GM18870 (cell line): ENCODE measurements around the gene LSM14B.

ENCODE experiments used
- ATAC-seq: cut with Tn5 transposase; IDR thresholded peaks from one replicate; pipeline ENCODE4 v1.9.1; 2021; ENCODE audit warnings: moderate library complexity; ENCODE audit not compliant: unreplicated experiment

The LSM14B gene

DNA sequence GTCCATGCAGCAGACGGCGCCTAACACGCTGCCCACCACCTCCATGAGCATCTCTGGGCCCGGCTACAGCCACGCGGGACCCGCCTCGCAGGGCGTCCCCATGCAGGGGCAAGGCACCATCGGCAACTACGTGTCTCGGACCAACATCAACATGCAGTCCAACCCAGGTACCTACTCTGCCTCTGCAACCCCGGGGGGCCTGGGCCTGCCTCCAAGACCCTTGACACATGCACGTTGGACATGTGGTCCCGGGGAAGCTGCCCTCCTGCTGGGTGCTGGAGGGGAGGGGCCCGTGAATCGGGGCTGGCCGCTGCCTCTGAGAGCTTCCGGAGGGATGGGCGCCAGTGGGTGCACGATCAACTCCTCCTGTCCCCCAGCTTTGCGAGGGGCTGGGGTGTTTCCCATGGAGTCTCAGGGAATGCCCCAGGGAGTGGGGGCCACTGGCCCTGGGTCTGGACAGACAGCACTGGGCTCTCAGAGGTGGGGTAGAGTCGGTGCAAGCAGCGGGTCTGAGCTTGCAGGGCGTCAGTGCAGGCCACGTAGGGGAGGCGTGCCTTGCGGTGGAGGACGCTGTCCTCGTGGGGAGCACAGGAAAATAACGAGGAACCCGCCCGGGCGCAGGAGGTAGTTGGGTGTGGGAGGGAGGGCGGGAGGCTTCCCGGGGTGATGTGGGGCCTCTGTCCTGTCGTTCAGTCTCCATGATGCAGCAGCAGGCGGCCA, 40.6 kb downstream of the LSM14B start:
- ATAC-seq, result no peak

DNA sequence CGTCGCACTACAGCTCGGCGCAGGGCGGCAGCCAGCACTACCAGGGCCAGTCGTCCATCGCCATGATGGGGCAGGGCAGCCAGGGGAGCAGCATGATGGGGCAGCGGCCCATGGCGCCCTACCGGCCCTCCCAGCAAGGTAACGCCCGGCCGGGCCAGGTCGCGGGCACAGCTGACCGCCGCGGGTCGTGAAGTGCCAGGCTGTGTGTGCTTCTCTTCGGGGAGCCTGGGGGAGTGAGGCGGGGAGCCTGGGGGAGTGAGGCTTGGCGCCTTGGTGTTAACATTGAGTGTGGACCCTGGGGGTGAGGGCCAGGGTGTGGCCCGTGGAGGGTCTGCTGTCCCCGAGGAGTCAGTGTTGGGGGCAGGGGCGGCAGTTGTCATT, 41.2 kb downstream of the LSM14B start:
- ATAC-seq, result no peak

DNA sequence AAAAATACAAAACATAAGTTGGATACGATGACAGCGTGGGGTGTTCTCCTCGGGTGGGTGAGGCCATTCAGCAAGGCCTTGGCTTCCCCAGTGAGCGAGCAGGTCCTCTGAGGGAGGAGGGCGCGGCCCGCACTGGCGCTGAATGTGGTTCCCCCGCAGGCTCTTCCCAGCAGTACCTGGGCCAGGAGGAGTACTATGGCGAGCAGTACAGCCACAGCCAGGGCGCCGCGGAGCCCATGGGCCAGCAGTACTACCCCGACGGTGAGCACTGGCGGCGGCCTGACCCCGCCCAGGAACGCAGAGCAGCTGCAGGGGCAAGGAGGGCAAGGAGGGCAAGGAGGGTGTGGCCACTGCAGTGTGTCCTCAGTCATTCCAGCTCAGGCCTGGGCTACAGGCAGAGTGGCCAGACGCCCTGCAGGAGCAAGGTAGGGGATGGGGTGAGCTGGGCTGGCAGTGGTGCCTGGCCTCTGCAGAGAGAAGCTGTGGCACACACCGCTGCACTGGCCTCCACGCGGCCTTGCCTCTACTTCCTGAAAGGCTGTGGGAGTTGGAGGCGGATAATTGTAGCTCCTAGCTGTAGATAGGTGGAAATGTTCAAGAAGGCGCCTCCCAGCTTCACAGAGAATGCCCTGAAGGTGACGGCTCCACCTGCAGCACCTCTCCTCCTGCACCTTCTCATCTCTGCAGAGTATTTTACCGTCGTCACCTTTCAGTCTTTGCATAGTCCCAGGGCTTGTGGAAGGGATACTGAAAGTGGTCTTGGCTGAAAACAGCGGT, 41.9 kb downstream of the LSM14B start:
- ATAC-seq, result no peak

DNA sequence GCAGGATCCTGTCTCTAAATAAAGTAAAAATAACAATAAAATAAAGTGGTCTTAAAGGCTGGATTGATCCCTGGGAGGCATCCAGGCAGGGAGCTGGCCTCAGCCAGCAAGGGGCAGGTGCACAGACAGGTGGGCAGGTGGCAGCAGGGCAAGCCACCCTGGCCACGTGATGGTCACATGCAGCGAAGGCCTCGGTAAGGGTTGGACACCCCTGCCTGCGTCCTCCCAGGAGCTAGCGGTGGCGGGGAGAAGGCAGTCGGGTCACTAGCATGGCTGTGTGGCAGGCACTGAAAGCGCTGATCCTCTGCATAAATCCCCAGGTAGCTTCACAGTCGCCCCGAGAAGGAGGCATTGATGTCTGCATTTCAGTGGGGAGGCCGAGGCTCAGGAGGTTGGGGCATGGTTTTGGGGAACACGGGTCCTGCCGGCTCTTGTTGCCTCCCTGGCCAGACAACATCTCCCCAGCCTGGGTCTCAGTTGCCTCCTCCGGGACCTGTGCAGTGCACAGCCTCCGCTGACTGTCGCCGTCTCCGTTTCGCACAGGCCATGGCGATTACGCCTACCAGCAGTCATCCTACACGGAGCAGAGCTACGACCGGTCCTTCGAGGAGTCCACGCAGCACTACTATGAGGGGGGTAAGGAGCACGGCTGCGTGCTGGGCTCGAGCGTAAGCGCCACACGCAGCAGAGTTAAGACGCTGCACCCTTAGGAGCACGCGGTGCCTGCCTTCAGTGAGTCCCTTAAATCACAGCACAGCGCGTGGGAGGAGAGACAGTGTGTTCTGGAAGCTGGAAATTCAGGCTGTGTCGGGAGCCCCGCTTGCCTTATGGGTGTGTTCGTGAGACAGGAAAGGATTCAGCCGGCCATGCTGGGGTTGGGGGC, 42.8 kb downstream of the LSM14B start:
- no peak for ATAC-seq

DNA sequence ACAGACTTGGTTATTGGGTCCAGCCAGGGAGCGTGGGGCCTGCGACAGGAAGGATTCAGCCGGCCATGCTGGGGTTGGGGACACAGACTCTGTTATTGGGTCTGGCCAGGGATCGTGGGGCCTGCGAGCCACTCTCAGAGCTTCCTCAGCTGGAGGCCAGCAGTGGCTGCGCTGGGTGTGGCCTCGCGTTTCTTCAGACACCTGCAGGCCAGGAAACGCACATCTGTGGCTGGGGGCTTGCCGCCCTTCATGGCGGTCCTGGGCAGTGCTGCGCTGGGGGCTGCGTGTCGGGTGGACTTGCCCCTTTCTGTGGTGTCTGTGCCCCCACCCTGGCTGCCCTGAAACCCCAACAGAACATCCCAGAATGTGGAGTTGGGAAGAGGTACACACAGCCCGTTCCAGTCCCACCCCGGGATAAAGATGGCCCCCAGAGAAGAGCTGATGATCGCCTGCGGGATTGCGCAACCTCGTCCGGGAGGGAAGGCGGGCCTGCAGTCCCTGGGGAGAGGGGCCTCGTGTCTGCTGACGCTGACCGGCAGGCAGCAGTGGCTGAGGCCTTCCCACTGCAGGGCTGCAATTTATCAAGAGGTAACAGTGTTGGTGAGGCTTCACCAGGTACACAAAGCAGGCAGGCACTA, 43.6 kb downstream of the LSM14B start:
- no peak for ATAC-seq

DNA sequence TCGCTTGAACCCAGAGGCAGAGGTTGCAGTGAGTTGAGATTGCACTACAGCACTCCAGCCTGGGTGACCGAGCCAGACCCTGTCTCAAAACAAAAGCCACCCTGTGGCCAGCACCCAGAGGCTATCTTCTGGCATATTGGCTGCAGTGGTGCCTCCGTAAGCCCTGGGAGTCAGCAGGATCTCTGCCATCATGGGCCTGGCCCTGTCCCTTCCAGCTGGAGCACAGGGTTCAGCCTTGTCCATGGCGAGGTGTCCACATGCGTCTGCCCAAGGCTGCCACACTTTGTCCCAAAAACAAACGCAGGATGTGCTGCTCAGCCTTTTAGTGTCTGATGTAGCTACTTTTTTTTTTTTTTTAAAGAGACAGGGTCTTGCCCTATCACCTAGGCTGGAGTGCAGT, 45.2 kb downstream of the LSM14B start:
- ATAC-seq, result no peak

DNA sequence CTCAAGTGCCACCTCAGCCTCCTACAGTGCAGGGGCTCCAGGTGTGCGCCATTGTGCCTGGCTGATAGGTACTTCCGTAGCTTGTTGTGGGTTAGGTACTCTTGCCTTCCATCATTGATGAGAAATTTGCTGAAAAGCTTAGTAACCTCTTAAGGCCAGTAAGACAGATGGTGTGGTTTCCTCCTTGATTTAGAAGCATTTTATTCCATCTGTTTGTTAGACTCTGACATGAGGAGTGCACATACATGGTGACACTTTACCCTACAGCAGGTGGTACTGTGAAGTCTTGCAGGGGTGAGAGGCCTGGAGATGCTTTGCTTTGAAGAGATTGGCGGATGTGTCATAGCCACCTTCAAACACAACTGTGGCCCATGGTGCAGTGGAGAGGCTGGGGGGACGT, 45.8 kb downstream of the LSM14B start:
- ATAC-seq, result no peak

DNA sequence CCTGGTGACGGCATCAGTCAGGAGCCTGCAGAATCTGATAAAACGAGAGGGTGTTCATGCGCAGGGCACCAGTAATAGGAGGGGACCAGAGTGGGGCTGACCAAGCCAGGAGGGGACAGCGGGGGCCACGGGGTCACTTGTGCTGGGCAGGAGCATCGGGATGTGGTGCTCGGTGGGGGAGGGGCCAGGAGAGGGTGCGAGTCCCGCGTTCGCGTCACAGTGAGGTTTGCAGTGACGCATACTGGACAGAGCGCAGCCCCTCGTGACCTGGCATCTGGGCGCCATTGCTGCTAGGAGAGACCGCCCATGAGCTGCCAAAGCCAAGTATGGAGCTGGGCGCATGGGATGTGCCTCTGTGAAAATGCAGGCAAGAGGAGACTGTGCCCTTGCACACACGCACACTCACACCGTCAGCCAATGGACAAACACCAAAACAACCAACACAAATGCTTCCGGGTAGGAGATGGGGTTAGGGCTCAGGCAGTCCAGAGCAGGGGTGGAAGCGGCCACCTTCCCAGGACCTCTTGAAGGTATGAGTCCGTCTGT, 46.7 kb downstream of the LSM14B start:
- ATAC-seq, result no peak

DNA sequence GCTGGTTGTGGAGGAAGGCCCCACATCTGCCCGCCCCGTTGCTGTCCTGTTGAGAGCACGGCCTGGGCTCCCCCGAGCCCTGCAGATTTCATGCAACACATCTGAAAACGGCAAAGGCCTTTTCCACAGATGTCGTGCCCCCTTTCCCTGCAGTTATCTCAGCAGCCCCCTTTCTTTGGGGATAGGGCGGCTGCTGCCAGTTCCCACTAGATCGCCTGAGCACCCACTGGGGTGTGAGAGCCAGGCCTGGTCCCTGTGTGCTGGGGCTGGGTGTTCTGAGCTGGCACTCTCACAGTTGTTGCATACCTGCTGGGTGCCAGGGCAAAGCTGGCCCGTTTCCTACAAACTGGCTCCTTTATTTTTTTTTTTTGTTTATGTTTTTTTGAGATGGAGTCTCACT, 48.3 kb downstream of the LSM14B start:
- ATAC-seq, result no peak

DNA sequence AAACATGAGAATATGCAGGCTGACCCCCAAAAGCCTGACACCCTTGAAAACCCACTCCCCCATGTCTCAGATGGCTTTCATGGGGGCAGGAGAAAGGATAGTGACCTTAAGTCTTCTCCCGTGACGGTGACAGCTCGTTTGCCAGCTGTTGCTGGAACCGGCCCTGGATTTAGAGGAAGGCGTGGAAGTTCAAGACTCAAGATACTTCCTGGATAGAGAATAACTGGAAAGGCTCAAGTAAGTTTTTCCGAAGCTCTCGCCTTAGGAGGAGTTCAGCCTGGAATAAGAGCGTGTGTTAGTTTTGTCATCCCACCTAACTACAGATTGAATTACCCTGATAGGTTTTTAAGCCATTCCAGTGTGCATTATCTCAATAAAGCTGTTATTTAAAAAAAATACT, 49.0 kb downstream of the LSM14B start:
- ATAC-seq, result no peak

DNA sequence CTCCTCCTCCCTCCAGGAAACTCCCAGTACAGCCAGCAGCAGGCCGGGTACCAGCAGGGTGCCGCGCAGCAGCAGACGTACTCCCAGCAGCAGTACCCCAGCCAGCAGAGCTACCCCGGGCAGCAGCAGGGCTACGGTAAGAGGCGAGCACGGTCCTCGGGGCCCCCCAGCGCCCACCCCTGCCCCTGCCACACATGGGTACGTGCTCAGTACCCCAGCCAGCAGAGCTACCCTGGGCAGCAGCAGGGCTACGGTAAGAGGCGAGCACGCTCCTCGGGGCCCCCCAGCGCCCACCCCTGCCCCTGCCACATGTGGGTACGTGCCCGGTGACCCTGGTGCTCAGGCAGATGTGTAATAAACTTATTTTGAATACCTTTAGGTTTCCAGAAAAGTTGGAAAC, 50.4 kb downstream of the LSM14B start:
- no peak for ATAC-seq

DNA sequence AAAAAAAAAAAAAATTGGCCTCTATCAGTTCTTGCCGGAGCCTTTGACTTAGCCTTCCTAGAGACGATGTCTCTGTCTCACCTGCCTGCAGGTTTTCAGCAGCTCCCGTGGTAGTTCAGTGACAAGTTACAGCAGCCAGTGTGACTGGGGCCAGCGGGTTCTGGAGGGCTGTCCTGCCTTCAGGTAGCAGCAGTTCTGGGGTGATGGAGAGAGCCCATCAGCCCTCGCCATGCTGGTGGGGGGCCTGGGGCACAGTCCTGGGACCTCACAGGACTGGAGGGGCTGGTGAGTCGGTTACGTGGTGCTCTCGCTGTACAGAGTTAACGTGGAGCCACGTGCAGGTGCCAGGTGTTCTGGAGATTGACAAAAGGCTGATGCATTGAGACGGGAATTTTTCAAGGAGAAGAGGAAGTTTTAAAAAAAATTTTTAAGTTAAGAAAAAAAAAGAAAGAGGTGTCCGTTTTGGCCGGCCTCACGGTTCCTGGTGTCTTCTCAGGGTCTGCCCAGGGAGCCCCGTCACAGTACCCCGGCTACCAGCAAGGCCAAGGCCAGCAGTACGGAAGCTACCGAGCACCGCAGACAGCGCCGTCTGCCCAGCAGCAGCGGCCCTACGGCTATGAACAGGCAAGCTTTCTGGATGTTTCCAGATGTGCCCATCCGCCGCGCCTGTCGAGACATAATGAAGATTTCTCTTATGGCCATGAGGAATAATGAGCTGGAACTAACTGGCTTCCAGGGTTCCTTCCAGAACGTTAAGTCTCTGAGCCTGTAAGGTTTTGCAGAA, 51.9 kb downstream of the LSM14B start:
- no peak for ATAC-seq

DNA sequence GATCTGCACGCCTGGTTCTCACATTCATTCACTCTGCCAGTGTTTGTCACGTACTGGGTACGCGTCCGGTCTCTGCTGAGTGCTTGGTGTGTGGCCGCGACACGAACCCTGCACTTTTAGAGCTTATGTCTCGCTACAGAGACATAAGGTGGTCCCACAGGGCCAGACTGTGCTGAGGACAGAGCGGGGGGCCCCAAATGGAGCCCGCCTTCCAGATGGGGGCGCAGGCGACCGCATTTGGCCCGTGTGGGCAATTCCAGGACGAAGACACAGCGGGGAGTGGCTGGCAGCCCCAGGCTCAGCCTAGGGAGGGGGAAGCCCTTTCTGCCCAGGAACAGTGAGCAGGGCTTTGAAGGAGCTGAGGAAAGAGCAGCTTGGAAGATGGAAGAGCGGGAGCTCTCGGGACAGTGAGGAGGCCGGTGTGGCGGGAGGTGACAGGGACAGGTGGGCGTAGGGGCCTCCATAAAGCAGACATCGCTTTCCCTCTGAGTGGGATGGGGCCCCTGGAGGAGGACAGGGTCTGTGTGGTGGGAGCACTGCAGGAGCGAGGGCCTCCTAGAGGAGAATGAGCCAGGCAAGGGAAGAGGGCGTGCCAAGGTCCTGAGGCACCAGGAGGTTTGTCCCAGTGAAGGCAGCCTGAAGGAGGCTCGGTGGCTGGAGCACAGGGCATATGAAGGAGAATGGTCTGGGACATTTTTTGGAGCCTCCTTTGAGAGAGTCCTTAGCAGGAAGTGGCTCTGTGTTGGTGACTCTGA, 52.8 kb downstream of the LSM14B start:
- ATAC-seq, result no peak

DNA sequence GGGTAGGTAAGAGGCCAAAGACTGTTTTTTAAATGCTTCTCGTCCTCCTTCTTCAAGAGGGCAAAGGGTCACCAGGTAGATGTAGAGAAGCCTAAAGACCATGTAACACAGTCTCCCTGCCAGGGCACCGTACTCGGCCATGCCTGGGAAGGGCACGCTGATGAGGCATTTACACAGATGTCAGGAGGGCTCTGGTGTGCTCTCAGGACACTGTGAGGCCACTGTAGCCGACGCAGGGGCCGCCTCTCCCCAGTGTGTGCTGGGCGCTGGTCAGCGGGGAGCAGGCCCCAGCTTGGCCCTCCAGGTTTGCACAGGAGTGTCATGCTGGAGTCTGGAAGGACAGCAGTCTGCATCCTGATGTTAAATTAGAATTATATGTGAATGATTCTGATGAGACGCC, 53.4 kb downstream of the LSM14B start:
- no peak for ATAC-seq

DNA sequence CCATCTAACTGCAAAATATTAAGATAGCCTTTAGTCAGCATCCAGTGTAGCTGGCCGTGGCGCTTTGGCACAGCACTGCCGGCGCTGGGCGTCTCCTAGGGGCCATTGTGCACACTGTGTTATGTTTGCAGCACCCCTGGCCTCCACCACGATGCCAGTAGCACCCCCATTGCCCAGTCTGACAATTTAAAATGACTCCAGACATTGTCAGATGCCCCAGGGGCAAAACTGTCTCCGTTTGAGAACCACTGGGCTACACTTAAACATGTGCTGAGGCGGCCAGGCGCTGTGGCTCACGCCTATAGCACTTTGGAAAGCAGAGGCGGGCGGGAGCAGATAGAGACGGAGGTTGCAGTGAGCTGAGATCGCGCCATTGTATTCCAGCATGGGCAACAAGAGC, 54.6 kb downstream of the LSM14B start:
- no peak for ATAC-seq

DNA sequence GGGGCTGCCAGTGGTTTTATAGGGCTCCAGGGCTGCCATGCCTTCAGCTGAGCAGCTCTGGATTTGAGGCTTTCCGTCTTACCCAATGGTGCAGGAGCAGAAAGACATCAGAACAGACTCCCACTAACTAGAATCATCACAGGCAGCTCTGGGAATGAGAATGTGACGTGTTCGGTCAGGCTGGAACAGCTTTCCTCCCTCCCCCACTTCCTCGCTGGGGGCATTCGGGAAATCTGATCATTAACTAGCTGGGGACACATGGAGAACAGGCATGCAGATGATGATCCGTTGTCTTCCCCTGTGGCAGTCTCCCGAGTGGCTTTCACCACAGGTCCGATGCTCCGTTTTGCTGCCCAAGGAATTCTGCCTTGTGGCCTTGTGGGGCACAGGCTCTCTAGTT, 55.0 kb downstream of the LSM14B start:
- no peak for ATAC-seq

DNA sequence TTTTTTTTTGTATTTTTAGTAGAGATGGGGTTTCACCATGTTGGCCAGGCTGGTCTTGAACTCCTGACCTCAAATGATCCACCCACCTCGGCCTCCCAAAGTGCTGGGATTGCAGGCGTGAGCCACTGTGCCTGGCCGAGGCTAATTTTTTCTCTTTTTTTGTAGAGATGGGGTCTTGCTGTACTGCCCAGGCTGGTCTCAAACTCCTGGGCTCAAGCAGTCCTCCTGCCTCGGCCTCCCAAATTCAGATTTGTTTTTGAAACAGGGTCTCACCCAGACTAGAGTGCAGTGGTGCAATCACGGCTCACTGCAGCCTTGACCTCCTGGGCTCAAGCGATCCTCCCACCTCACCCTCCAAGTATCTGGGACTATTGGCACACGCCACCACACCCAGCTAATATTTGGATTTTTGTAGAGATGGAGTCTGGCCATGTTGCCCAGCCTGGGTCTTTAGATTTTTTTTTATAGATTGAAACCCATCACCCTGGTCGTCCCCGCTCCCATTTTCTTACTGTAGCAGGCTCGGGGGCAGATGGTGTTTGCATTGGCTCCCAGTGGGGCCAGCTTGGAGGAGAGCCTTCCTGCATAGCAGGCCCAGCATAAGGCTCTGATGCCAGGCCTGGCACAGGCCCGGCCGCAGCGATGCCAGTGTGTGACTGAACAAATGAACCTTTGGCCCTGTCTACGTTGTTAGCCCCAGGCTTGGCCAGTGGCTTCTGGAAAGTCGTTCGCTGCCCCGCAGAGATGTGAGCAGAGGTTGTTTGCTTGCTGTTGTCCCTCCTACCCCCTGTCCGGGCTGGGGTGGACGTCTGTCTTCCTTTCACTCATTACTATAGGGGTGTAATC, 56.3 kb downstream of the LSM14B start:
- ATAC-seq, result no peak

DNA sequence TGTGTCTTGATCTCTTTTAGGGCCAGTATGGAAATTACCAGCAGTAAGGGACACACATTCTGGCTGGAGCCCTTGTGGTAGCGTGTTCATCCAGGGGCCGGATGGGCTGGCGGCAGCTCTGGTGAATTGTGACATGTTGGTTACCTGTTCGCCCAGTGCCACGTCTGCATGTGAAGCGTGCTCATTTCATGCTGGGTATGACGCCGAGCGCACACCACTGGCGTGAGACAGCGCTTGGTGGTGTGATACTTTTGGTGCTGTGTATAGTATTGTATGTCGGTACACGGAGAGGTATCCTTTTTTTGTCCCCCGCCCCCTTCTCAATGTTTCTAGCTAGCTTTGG, 56.9 kb downstream of the LSM14B start:
- no peak for ATAC-seq

DNA sequence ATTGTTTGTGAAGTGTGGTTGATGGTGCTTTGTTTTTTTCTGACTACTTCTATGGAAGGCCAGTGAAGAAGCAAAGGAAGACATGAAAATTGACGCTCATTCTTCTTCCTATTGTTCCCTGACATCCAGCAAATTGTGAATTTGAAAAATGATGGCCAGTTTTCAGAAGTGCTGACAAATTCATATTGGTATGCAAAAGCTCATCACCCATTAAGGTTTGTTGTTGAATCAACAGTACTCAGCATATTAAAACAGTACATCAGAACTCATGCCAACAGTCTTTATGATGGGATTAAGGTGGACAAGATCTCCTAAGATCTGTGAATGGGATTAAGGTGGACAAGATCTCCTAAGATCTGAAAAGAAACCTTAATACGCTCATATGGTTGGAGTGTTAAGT, 59.5 kb downstream of the LSM14B start:
- ATAC-seq, result no peak
